Measurements from ENCODE around the gene OR2B3. TPM values are rescaled to one million over a fixed set of nuclear protein-coding genes. Genes with fewer than 3 reads are reported as not detected.

OR2B3 gene
- total and polyA plus RNA-seq, 4 donors, result not detected

- Histone ChIP-seq H3K36me3 (ENCODE audit: control insufficient read depth in 4 of 4, insufficient read depth in 3 of 4, low read depth in 1 of 4, low read length in 3 of 4) (no peaks in the 10 kb centered on the region), H3K9me3 (ENCODE audit: control insufficient read depth in 4 of 4, low read length in 3 of 4) (no peaks in the 10 kb centered on the region), H3K27me3 (ENCODE audit: control insufficient read depth in 4 of 4, insufficient read depth in 4 of 4, low read length in 3 of 4) (no peaks in the 10 kb centered on the region), H3K4me3 (ENCODE audit: low read depth in 1 of 3, low read length in 3 of 3) (no peak overlapping the region), H3K27ac (ENCODE audit: low read depth in 1 of 2, low read length in 2 of 2) (no peak overlapping the region), H3K9ac (ENCODE audit: low read depth in 1 of 2, low read length in 2 of 2) (no peak overlapping the region), H3K4me1 (ENCODE audit: control insufficient read depth in 4 of 4, insufficient read depth in 4 of 4, low read length in 3 of 4) (no peaks in the 10 kb centered on the region)
- 83% methylated on average over 3 of the region's 3 CpGs for WGBS
- DNase-seq (ENCODE audit: low spot score), result no peak
- TF ChIP-seq CTCF (IDR thresholded peaks at IDR 0.05; ENCODE audit: low read depth, low read length, missing input control) (no peak), JUND (IDR thresholded peaks at IDR 0.05) (no peak), RAD21 (IDR thresholded peaks at IDR 0.05) (no peak), RXRA (IDR thresholded peaks at IDR 0.05) (no peak), EGR1 (IDR thresholded peaks at IDR 0.05; ENCODE audit: low read depth in 2 of 2) (no peak), ZBTB33 (IDR thresholded peaks at IDR 0.05) (no peak), NR2F2 (IDR thresholded peaks at IDR 0.05) (no peak), REST (IDR thresholded peaks at IDR 0.05) (no peak), FOXA1 (IDR thresholded peaks at IDR 0.05) (no peak), HNF4G (IDR thresholded peaks at IDR 0.05) (no peak), FOXA2 (IDR thresholded peaks at IDR 0.05) (no peak), ATF3 (IDR thresholded peaks at IDR 0.05) (no peak), TAF1 (conservative IDR thresholded peaks at IDR 0.05) (no peak), MAX (IDR thresholded peaks at IDR 0.05) (no peak), SP1 (IDR thresholded peaks at IDR 0.05) (no peak), YY1 (IDR thresholded peaks at IDR 0.05) (no peak), GABPA (IDR thresholded peaks at IDR 0.05 in 1 of 2, conservative IDR thresholded peaks at IDR 0.05 in 1 of 2) (no peak), HNF4A (conservative IDR thresholded peaks at IDR 0.05) (no peak)
These were observed 5.8 kb upstream of the OR2B3 start for GRCh38 chr6:29092957-29093356.

Data from liver (tissue), 9 donors.